HUES48 (cell line): Measurements from ENCODE around the gene TMEM30B.

Source experiments
- H3K27ac ChIP-seq: one replicate; pipeline ENCODE4 v1.7.0; 2013; ENCODE audit warnings: low read depth, low read length, inconsistent platforms
- H3K27me3 ChIP-seq: 2 replicates; pipeline ENCODE4 v1.6.1; 2013; ENCODE audit warnings: mild to moderate bottlenecking, low read length; ENCODE audit not compliant: control insufficient read depth, insufficient read depth
- H3K36me3 ChIP-seq: 2 replicates; pipeline ENCODE4 v1.6.1; 2013; ENCODE audit warnings: low read length; ENCODE audit not compliant: control insufficient read depth, insufficient read depth
- H3K4me1 ChIP-seq: 2 replicates; pipeline ENCODE4 v1.6.1; 2013; ENCODE audit warnings: mild to moderate bottlenecking, low read length; ENCODE audit not compliant: control insufficient read depth, insufficient read depth
- H3K4me3 ChIP-seq: 2 replicates; pipeline ENCODE4 v1.5.1; 2013; ENCODE audit warnings: mild to moderate bottlenecking, low read depth, low read length
- H3K9ac ChIP-seq: 2 replicates; pipeline ENCODE4 v1.6.1; 2013; ENCODE audit warnings: mild to moderate bottlenecking, low read depth, low read length, moderate library complexity
- H3K9me3 ChIP-seq: 2 replicates; pipeline ENCODE4 v1.6.1; 2013; ENCODE audit warnings: low read length; ENCODE audit not compliant: control insufficient read depth, insufficient read depth

TMEM30B gene

GRCh38 chr14:61298824-61299223, 17.7 kb upstream of the TMEM30B start:
- H3K27ac ChIP-seq: no peak overlapping the region
- H3K9ac ChIP-seq: no peak overlapping the region
- no peaks in the 10 kb centered on the region for H3K9me3 ChIP-seq
- no peaks in the 10 kb centered on the region for H3K36me3 ChIP-seq
- no peaks in the 10 kb centered on the region for H3K27me3 ChIP-seq
- H3K4me1 ChIP-seq: peaks cover 24% of the 10 kb centered on the region
- H3K4me3 ChIP-seq: no peak overlapping the region

- Histone ChIP-seq H3K9ac (no peak overlapping the region), H3K4me3 (no peak overlapping the region), H3K4me1 (peaks cover 24% of the 10 kb centered on the region), H3K9me3 (no peaks in the 10 kb centered on the region), H3K27ac (no peak overlapping the region), H3K36me3 (no peaks in the 10 kb centered on the region), H3K27me3 (no peaks in the 10 kb centered on the region)
These were observed 16.4 kb upstream of the TMEM30B start for GRCh38 chr14:61297581-61297980.

- H3K36me3 ChIP-seq: no peaks in the 10 kb centered on the region
- no peak overlapping the region for H3K27ac ChIP-seq
- H3K9me3 ChIP-seq: no peaks in the 10 kb centered on the region
- H3K27me3 ChIP-seq: no peaks in the 10 kb centered on the region
- H3K9ac ChIP-seq: no peak overlapping the region
- H3K4me3 ChIP-seq: no peak overlapping the region
- H3K4me1 ChIP-seq: peaks cover 24% of the 10 kb centered on the region
These were observed 15.8 kb upstream of the TMEM30B start for GRCh38 chr14:61296719-61297502.

DNA sequence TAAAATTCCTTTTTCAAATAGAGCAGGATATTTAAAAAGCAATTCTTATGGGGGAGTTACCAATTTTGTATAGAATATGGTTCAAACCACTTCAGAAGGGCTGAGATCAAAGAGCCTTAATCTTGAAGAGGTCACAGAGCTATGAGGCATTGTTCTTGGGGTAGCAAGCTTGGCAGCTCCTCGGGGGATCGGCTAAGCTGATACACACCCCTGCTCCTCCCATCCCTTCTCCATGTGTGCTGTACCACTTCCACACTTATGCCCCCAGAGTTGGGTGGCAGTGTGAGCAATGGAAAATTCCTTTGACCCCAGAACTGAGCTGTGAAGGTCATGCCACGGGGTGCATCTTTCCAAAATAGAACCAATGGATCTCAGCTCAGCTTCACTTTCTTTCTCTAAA, 15.0 kb upstream of the TMEM30B start:
- H3K27ac ChIP-seq: no peak overlapping the region
- H3K27me3 ChIP-seq: no peaks in the 10 kb centered on the region
- no peaks in the 10 kb centered on the region for H3K36me3 ChIP-seq
- H3K9me3 ChIP-seq: no peaks in the 10 kb centered on the region
- no peak overlapping the region for H3K9ac ChIP-seq
- no peak overlapping the region for H3K4me3 ChIP-seq
- H3K4me1 ChIP-seq: peaks cover 23% of the 10 kb centered on the region

GRCh38 chr14:61290701-61291100, 9.6 kb upstream of the TMEM30B start:
- Histone ChIP-seq H3K9ac (no peak overlapping the region), H3K4me3 (no peak overlapping the region), H3K9me3 (no peaks in the 10 kb centered on the region), H3K36me3 (no peaks in the 10 kb centered on the region), H3K27ac (no peak overlapping the region), H3K4me1 (no peaks in the 10 kb centered on the region), H3K27me3 (no peaks in the 10 kb centered on the region)

GRCh38 chr14:61288720-61289119, 7.6 kb upstream of the TMEM30B start:
- no peaks in the 10 kb centered on the region for H3K36me3 ChIP-seq
- H3K27ac ChIP-seq: no peak overlapping the region
- no peak overlapping the region for H3K4me3 ChIP-seq
- H3K9me3 ChIP-seq: no peaks in the 10 kb centered on the region
- no peak overlapping the region for H3K9ac ChIP-seq
- H3K27me3 ChIP-seq: no peaks in the 10 kb centered on the region
- no peaks in the 10 kb centered on the region for H3K4me1 ChIP-seq

DNA sequence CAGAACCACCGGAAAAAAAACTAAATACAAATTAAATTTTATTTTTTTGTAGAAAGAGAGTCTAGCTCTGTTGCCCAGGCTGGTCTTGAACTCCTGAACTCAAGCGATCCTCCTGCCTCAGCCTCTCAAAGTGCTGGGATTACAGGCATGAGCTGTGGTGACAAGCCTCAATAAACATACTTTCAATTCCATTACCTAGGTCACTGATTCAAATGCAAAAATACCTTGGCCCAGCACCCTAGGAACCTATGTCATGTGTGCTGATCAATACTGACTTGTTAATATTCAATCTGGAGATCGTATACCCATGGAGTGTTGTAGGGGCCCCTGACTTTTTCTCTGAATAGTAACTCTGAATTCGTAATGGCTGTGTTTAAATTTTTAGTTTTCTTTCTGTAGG, 7.1 kb upstream of the TMEM30B start:
- Histone ChIP-seq H3K9me3 (no peaks in the 10 kb centered on the region), H3K36me3 (no peaks in the 10 kb centered on the region), H3K4me3 (no peak overlapping the region), H3K27ac (no peak overlapping the region), H3K4me1 (no peaks in the 10 kb centered on the region), H3K27me3 (no peaks in the 10 kb centered on the region), H3K9ac (no peak overlapping the region)

GRCh38 chr14:61287196-61287595, 6.1 kb upstream of the TMEM30B start:
- Histone ChIP-seq H3K9ac (no peak overlapping the region), H3K4me1 (no peaks in the 10 kb centered on the region), H3K36me3 (no peaks in the 10 kb centered on the region), H3K27ac (no peak overlapping the region), H3K27me3 (no peaks in the 10 kb centered on the region), H3K4me3 (no peak overlapping the region), H3K9me3 (no peaks in the 10 kb centered on the region)

GRCh38 chr14:61285364-61285763, 4.2 kb upstream of the TMEM30B start:
- Histone ChIP-seq H3K27me3 (peaks cover 4% of the 10 kb centered on the region), H3K4me3 (no peak overlapping the region), H3K4me1 (no peaks in the 10 kb centered on the region; the same call in 1 of the 2 replicates), H3K36me3 (no peaks in the 10 kb centered on the region), H3K9me3 (no peaks in the 10 kb centered on the region), H3K9ac (no peak overlapping the region), H3K27ac (no peak overlapping the region)

GRCh38 chr14:61284001-61284400, 2.9 kb upstream of the TMEM30B start:
- no peak overlapping the region for H3K9ac ChIP-seq
- no peak overlapping the region for H3K27ac ChIP-seq
- H3K4me1 ChIP-seq: peaks cover 6% of the 10 kb centered on the region
- no peak overlapping the region for H3K4me3 ChIP-seq
- peaks cover 17% of the 10 kb centered on the region for H3K27me3 ChIP-seq
- H3K36me3 ChIP-seq: no peaks in the 10 kb centered on the region
- H3K9me3 ChIP-seq: no peaks in the 10 kb centered on the region

DNA sequence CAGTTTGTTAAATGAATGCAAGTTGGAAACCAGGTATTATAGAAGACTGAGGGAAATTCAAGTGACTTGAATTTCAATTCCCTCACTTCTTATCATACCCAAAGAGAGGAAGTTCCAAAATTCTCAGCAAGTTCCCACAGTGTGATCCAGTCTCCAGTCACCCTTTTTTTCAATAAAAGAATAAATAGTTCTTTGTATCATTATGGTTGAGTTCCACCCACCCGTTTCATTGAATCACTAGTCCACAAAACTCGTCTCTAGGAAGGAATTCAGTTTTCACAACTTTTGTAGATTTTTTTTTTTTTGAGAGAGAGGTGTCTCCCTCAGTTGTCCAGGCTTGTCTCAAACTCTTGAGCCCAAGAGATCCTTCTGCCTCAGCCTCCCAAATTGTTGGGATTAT, 1.6 kb upstream of the TMEM30B start:
- Histone ChIP-seq H3K4me3 (no peak overlapping the region), H3K4me1 (peaks cover 6% of the 10 kb centered on the region), H3K36me3 (no peaks in the 10 kb centered on the region), H3K27ac (no peak overlapping the region), H3K9ac (no peak overlapping the region), H3K9me3 (no peaks in the 10 kb centered on the region), H3K27me3 (peaks cover 27% of the 10 kb centered on the region)
